ENCODE data around the gene FAM167B. TPM values are rescaled to one million over a fixed set of nuclear protein-coding genes. Genes with fewer than 3 reads are reported as not detected.

Gene FAM167B
- total RNA-seq, 1 experiment from 2014 or later = 1.5 TPM

DNA sequence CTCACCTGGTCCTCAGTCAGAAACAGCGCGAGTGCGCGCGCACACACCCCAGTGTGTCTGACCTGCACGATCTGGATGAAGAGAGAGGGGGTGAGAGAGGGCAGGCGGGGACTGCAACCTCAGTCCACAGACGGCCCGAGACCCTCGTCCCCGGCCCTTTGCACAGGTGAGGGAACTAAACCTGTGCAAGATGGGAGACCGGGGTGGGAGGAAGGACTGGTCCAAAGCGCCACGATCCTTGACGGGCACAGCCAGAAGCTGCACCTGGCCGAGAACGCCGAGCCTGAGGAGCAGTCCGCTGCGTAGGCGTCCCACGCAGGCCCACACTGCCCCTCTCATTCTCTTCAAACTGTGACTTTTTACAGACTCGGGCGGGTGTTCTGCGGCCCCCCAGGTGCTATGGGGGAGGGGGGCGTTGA lies 42.1 kb upstream of the FAM167B start:
- H3K4me1 ChIP-seq (ENCODE audit: insufficient read depth, low read length) = peaks cover 4% of the 10 kb centered on the region; the same call in 1 of the 2 replicates
- no peak overlapping the region; a peak in 1 of 7 replicates for H3K27ac Mint-ChIP-seq
- H3K9me3 ChIP-seq (ENCODE audit: control insufficient read depth, low read depth, low read length) = no peaks in the 10 kb centered on the region
- H2BK12ac ChIP-seq (ENCODE audit: insufficient read length, low read depth, low read length) = no peak overlapping the region
- H3K14ac ChIP-seq (ENCODE audit: insufficient read depth, low read length) = no peak overlapping the region
- no peak overlapping the region for H3K56ac ChIP-seq (ENCODE audit: insufficient read length, low read depth, low read length)
- H2AFZ ChIP-seq (ENCODE audit: low read length) = no peak overlapping the region
- DNase-seq = no peak
- H3K4me3 Mint-ChIP-seq = peak overlapping the region; percentile 92 to 96
- no peaks in the 10 kb centered on the region for H3K79me1 ChIP-seq (ENCODE audit: insufficient read depth, low read depth, low read length, poor library complexity, severe bottlenecking)
- TF ChIP-seq, protein P1, sequence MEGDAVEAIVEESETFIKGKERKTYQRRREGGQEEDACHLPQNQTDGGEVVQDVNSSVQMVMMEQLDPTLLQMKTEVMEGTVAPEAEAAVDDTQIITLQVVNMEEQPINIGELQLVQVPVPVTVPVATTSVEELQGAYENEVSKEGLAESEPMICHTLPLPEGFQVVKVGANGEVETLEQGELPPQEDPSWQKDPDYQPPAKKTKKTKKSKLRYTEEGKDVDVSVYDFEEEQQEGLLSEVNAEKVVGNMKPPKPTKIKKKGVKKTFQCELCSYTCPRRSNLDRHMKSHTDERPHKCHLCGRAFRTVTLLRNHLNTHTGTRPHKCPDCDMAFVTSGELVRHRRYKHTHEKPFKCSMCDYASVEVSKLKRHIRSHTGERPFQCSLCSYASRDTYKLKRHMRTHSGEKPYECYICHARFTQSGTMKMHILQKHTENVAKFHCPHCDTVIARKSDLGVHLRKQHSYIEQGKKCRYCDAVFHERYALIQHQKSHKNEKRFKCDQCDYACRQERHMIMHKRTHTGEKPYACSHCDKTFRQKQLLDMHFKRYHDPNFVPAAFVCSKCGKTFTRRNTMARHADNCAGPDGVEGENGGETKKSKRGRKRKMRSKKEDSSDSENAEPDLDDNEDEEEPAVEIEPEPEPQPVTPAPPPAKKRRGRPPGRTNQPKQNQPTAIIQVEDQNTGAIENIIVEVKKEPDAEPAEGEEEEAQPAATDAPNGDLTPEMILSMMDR (conservative IDR thresholded peaks at IDR 0.05) = no peak
- no peak overlapping the region for H3T11ph ChIP-seq (ENCODE audit: low read length)
- no peak overlapping the region for H4K5ac ChIP-seq (ENCODE audit: insufficient read length, low read depth, low read length)
- H3K9ac ChIP-seq (ENCODE audit: extremely low read depth, insufficient read length, low read length) = no peak overlapping the region
- H3K23me2 ChIP-seq (ENCODE audit: insufficient read length, low read depth, low read length, poor library complexity, severe bottlenecking) = peaks cover 13% of the 10 kb centered on the region
- H2AK5ac ChIP-seq (ENCODE audit: insufficient read length, low read length) = no peak overlapping the region
- H3K4me2 ChIP-seq (ENCODE audit: insufficient read depth, insufficient read length, low read length) = peak overlapping the region; percentile 58
- no peaks in the 10 kb centered on the region for H3K79me2 ChIP-seq (ENCODE audit: insufficient read depth, low read length)
- H3K4me1 Mint-ChIP-seq = peaks cover 22 to 28% of the 10 kb centered on the region in 2 experiments
- no peaks in the 10 kb centered on the region for H3K9me3 Mint-ChIP-seq
- peaks cover 14% of the 10 kb centered on the region for H3K27me3 Mint-ChIP-seq (ENCODE audit: low read depth)
- no peak overlapping the region for H3K27ac ChIP-seq (ENCODE audit: insufficient read length, low read depth, low read length)
- H3K4ac ChIP-seq (ENCODE audit: low read depth, low read length) = no peak overlapping the region
- no peaks in the 10 kb centered on the region; the same call in 1 of the 2 replicates for H3K27me3 ChIP-seq (ENCODE audit: insufficient read depth, low read length)
- H2BK15ac ChIP-seq (ENCODE audit: low read depth, low read length) = no peak overlapping the region
- no peak overlapping the region for H4K91ac ChIP-seq (ENCODE audit: insufficient read length, low read depth, low read length)
- H4K8ac ChIP-seq (replicated peaks; ENCODE audit: insufficient read length, low read depth, low read length) = no peak overlapping the region
- H3K23ac ChIP-seq (ENCODE audit: insufficient read length, low read depth, low read length) = no peak overlapping the region
- H2BK120ac ChIP-seq (ENCODE audit: low read depth, low read length, poor library complexity, severe bottlenecking) = no peak overlapping the region
- no peaks in the 10 kb centered on the region for H4K20me1 ChIP-seq (ENCODE audit: control insufficient read depth, insufficient read depth, insufficient read length)
- no peak overlapping the region for H2BK5ac ChIP-seq (ENCODE audit: insufficient read length, low read length)
- WGBS (ENCODE audit: extremely low coverage, insufficient read length, low lambda C conversion rate) = no CpG with 5 or more reads among the region's 26 CpGs
- peak overlapping the region; percentile 9 for H3K18ac ChIP-seq (ENCODE audit: insufficient read length, low read depth, low read length)
- H2BK20ac ChIP-seq (ENCODE audit: low read depth, low read length, poor library complexity, severe bottlenecking) = no peak overlapping the region
- peaks cover 0 to 14% (median 11%) of the 10 kb centered on the region in 3 experiments; a peak in 5 of 7 replicates for H3K36me3 Mint-ChIP-seq (ENCODE audit: insufficient read depth in 1 of 3, low read depth in 3 of 3)

All from H9 (cell line).